ENCODE data around the gene MSANTD1. TPM values are rescaled to one million over a fixed set of nuclear protein-coding genes. Genes with fewer than 3 reads are reported as not detected.

The MSANTD1 gene
- total RNA-seq, 4 donors from 2014 or later: 0.68 to 1.3 (median 0.80) TPM; not detected in 1

GRCh38 chr4:3302173-3302785 lies 53.3 kb downstream of the MSANTD1 start:
- no peak for DNase-seq
- no peaks in the 10 kb centered on the region for H3K36me3 ChIP-seq
- H3K9me3 ChIP-seq: no peaks in the 10 kb centered on the region
- intact Hi-C loops (cut with DNase I; ENCODE audit: low total_unique reads): no loop called here
- in situ Hi-C loops (cut with MboI; ENCODE audit: low pct_ligation_motif_present in 1 of 4, low pct_unique_long_range_greater_than_20kb in 1 of 4, low sequenced_read_pairs in 3 of 4): no loop called here
- 67% methylated on average over 16 of the region's 17 CpGs; no CpG with 5 or more reads in 1 of the 2 donors for WGBS, 2 donors (ENCODE audit: low coverage in 1 of 2)
- no peak overlapping the region for H3K27ac ChIP-seq
- H3K4me3 ChIP-seq: no peak overlapping the region
- H3K27me3 ChIP-seq: no peaks in the 10 kb centered on the region
- TF ChIP-seq CTCF (IDR thresholded peaks at IDR 0.05): no peak
- no peak for TF ChIP-seq EP300 (IDR thresholded peaks at IDR 0.05; ENCODE audit: low read depth)
- TF ChIP-seq POLR2AphosphoS5 (IDR thresholded peaks at IDR 0.05): no peak
- TF ChIP-seq POLR2A (IDR thresholded peaks at IDR 0.05): no peak
- peaks cover 0 to 21% (median 2%) of the 10 kb centered on the region in 4 donors for H3K4me1 ChIP-seq

GRCh38 chr4:3302786-3303564 lies 54.0 kb downstream of the MSANTD1 start:
- in situ Hi-C loops (cut with MboI; ENCODE audit: low pct_ligation_motif_present in 1 of 4, low pct_unique_long_range_greater_than_20kb in 1 of 4, low sequenced_read_pairs in 3 of 4): no loop called here
- no peaks in the 10 kb centered on the region for H3K36me3 ChIP-seq
- no peak overlapping the region for H3K27ac ChIP-seq
- TF ChIP-seq EP300 (IDR thresholded peaks at IDR 0.05; ENCODE audit: low read depth) (no peak), POLR2A (IDR thresholded peaks at IDR 0.05) (no peak), CTCF (IDR thresholded peaks at IDR 0.05) (no peak), POLR2AphosphoS5 (IDR thresholded peaks at IDR 0.05) (no peak)
- DNase-seq: no peak
- no peak overlapping the region for H3K4me3 ChIP-seq
- no peaks in the 10 kb centered on the region for H3K27me3 ChIP-seq
- no peaks in the 10 kb centered on the region for H3K9me3 ChIP-seq
- intact Hi-C loops (cut with DNase I; ENCODE audit: low total_unique reads): no loop called here
- H3K4me1 ChIP-seq: peaks cover 0 to 21% (median 2%) of the 10 kb centered on the region in 4 donors
- WGBS, 2 donors (ENCODE audit: low coverage in 1 of 2): 41 to 66% methylated on average over 3 to 16 of the region's 16 CpGs

GRCh38 chr4:3303565-3303824 lies 54.5 kb downstream of the MSANTD1 start:
- no peaks in the 10 kb centered on the region for H3K9me3 ChIP-seq
- H3K4me3 ChIP-seq: no peak overlapping the region
- in situ Hi-C loops (cut with MboI; ENCODE audit: low pct_ligation_motif_present in 1 of 4, low pct_unique_long_range_greater_than_20kb in 1 of 4, low sequenced_read_pairs in 3 of 4) (no loop called here), intact Hi-C loops (cut with DNase I; ENCODE audit: low total_unique reads) (no loop called here)
- H3K4me1 ChIP-seq: peaks cover 0 to 22% (median 3%) of the 10 kb centered on the region in 4 donors
- no peak for DNase-seq
- no peaks in the 10 kb centered on the region for H3K27me3 ChIP-seq
- H3K36me3 ChIP-seq: no peaks in the 10 kb centered on the region
- H3K27ac ChIP-seq: no peak overlapping the region
- 86% methylated on average over 2 of the region's 2 CpGs; no CpG with 5 or more reads in 1 of the 2 donors for WGBS, 2 donors (ENCODE audit: low coverage in 1 of 2)
- TF ChIP-seq POLR2A (IDR thresholded peaks at IDR 0.05): no peak
- no peak for TF ChIP-seq EP300 (IDR thresholded peaks at IDR 0.05; ENCODE audit: low read depth)
- TF ChIP-seq POLR2AphosphoS5 (IDR thresholded peaks at IDR 0.05): no peak
- TF ChIP-seq CTCF (IDR thresholded peaks at IDR 0.05): no peak

- no peaks in the 10 kb centered on the region for H3K36me3 ChIP-seq
- in situ Hi-C loops (cut with MboI; ENCODE audit: low pct_ligation_motif_present in 1 of 4, low pct_unique_long_range_greater_than_20kb in 1 of 4, low sequenced_read_pairs in 3 of 4) (no loop called here), intact Hi-C loops (cut with DNase I; ENCODE audit: low total_unique reads) (no loop called here)
- DNase-seq: no peak
- TF ChIP-seq POLR2A (IDR thresholded peaks at IDR 0.05): no peak
- no peak for TF ChIP-seq EP300 (IDR thresholded peaks at IDR 0.05; ENCODE audit: low read depth)
- TF ChIP-seq CTCF (IDR thresholded peaks at IDR 0.05): no peak
- TF ChIP-seq POLR2AphosphoS5 (IDR thresholded peaks at IDR 0.05): no peak
- no peak overlapping the region for H3K4me3 ChIP-seq
- H3K27me3 ChIP-seq: no peaks in the 10 kb centered on the region
- H3K27ac ChIP-seq: no peak overlapping the region
- H3K9me3 ChIP-seq: no peaks in the 10 kb centered on the region
- H3K4me1 ChIP-seq: peaks cover 0 to 25% (median 4%) of the 10 kb centered on the region in 4 donors
- WGBS, 2 donors (ENCODE audit: low coverage in 1 of 2): 84 to 85% methylated on average over 10 to 15 of the region's 15 CpGs
These were observed 55.2 kb downstream of the MSANTD1 start for GRCh38 chr4:3303923-3304710.
